GM18511 (cell line): ENCODE results near the gene FGF2.

Experiments used
- ATAC-seq: cut with Tn5 transposase; IDR thresholded peaks from one replicate; pipeline ENCODE4 v1.9.1; 2021; ENCODE audit warnings: mild to moderate bottlenecking, moderate library complexity; ENCODE audit not compliant: unreplicated experiment

Gene FGF2

DNA sequence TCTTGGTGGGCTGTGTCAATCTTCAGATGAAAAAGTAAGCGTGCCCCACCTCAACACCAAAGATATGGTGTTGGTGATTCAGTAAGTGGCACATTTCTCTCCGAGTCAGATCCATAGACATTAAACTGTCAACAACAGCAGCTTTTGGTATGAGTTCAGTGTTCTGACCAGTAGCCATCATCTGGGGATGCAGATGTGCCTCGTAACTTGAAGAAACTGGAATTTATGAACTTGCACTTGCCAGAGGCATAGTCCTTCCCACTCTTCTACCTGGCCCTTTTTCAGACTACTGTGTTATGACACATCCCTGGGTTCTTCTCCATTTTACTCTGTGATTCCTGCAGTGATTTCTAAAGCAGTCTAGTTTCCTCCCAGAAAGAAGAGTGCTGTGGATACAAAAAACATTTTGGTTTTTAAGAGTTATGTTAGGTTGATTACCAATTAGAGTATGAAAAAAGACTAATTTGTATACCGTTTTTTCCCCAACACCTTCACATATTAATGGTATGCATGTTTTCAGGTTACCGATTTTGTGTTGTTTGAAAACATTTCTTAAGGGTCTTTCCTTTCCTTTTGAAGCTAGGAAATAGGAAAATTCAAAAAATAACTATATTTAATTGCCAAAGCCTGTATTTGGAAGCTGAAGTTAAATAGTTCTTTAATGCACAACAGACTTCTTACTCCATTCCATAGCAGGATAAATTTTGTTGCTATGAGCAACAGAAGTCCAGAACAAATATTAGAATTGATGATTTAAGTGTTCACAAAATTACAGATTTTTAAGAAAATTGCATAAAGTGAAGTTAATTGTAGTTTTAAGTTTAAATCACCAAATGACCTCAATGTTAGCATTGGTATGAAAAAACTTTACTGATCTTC lies 56.5 kb downstream of the FGF2 start:
- no peak for ATAC-seq

DNA sequence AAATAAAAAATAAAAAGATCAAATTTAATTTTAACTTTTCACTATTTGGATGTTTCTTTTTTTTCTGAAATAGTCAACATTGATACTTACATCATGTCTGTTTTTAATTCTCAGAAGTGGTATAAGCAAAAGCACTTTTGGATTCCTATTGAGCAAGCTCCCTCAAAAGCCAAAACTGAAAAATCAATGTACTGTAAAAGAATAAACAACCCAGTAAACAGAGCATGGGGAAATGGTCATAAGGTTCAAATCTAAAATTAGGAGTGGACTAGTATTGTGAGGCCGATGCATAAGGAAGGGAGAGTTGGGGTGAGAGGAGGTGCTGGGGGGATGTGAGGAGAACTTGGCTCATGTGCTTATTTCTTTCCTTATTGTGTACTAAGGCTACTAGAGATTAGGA lies 57.9 kb downstream of the FGF2 start:
- no peak for ATAC-seq

DNA sequence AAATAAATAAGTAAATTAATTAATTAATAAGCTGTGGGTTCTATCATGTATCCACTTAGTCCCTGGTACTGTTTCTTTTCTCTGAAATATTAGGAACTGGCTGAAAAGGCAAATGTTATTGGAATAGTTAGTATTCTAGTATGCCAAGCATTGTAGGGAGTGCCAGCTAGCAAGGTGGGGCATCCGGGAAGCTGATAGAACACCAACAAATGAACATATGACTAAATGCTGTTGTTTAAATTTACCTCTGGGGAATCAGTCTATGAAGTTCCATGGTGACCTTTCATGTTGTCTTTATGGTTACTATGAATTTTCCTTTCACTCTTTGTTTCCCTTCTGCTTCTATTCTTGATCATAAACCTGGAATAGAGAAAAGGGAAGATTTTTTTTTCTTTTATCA lies 63.1 kb downstream of the FGF2 start:
- ATAC-seq: no peak

DNA sequence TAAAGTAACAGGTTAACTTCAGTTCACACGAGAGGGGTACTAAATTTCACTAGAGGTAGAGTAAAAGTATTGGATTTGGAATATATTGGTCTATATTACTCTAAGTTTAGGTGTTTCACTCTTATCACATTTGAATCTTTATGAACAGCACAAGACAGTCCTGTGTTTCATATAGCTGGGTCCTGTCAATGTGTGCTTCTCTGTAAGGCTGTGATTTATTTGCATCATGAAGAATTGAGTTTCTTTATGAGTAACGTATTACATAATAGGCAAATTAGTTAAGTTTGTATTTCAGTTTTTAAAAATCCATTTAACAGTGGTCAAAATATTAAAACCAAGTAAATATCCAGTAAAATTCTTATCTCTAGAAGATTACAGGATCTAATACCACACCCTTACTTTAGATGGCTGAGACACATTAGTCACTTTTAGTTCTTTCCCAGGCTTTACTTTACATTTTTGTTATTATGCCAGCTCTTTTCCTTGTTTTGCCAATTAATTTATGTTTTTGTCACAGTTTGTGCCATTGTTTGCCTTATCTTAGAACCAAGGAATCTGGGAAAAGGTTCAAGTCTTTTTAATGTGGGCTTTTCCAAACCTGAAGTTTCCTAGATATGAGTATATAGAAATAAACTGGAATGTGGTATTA lies 63.6 kb downstream of the FGF2 start:
- peak; percentile 55 for ATAC-seq

DNA sequence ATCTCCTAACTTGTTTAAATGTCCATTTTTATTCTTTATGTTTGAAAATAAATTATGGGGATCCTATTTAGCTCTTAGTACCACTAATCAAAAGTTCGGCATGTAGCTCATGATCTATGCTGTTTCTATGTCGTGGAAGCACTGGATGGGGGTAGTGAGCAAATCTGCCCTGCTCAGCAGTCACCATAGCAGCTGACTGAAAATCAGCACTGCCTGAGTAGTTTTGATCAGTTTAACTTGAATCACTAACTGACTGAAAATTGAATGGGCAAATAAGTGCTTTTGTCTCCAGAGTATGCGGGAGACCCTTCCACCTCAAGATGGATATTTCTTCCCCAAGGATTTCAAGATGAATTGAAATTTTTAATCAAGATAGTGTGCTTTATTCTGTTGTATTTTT lies 68.2 kb downstream of the FGF2 start:
- ATAC-seq: no peak

DNA sequence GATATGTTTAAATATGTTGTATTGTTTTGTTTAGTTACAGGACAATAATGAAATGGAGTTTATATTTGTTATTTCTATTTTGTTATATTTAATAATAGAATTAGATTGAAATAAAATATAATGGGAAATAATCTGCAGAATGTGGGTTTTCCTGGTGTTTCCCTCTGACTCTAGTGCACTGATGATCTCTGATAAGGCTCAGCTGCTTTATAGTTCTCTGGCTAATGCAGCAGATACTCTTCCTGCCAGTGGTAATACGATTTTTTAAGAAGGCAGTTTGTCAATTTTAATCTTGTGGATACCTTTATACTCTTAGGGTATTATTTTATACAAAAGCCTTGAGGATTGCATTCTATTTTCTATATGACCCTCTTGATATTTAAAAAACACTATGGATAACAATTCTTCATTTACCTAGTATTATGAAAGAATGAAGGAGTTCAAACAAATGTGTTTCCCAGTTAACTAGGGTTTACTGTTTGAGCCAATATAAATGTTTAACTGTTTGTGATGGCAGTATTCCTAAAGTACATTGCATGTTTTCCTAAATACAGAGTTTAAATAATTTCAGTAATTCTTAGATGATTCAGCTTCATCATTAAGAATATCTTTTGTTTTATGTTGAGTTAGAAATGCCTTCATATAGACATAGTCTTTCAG lies 68.8 kb downstream of the FGF2 start:
- ATAC-seq: no peak

DNA sequence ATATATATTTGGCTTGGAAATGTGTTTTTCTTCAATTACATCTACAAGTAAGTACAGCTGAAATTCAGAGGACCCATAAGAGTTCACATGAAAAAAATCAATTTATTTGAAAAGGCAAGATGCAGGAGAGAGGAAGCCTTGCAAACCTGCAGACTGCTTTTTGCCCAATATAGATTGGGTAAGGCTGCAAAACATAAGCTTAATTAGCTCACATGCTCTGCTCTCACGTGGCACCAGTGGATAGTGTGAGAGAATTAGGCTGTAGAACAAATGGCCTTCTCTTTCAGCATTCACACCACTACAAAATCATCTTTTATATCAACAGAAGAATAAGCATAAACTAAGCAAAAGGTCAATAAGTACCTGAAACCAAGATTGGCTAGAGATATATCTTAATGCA lies 69.6 kb downstream of the FGF2 start:
- no peak for ATAC-seq

DNA sequence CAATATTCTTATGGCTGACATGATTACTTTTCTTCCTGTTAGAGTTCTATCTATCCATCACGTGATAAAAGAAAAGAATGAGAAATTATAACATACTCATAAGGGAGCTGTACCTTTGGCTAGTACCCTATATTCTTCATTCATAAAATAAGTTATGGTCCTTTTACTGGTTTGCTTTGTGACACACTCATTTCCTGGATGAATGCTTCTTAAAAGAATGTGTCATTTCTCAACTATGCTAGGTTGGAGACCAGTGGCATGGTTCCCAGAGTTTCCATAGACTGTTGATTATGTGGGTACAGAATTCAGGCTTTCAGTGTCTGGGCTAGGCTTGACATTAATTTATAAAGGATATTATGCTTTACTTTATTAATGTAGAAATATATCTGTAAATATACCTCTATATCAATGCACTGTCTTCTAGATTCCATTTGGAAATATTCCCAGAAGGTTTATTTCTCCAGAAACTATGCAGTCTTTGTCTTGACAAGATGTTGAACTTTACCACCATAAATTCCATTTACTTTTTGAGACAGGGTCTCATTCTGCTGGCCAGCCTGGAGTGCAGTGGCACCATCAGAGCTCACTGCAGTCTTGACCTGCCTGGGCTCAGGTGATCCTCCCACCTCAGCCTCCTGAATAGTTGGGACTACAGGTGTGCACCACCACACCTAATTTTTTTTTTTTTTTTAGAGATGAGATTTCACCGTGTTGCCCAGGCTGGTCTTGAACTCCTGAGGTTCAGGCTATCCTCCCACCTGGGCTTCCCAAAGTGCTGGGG lies 71.9 kb downstream of the FGF2 start:
- ATAC-seq: no peak

DNA sequence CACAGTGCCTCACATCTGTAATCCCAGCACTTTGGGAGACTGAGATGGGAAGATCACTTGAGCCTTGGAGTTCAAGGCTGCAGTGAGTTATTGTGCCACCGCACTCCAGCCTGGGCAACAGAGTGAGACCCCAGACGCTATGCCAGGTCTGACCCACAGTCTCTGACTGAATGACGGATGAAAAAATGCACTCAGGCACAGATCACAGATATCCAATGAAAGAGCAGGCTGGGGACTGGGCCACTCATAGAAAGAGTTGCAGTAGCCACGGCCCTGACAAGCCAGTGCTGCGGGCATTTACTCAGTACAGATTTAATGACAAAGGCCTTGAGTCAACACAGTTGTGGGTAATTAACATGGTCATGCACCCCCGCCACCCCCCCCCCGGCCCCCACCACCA lies 73.1 kb downstream of the FGF2 start:
- ATAC-seq: no peak

DNA sequence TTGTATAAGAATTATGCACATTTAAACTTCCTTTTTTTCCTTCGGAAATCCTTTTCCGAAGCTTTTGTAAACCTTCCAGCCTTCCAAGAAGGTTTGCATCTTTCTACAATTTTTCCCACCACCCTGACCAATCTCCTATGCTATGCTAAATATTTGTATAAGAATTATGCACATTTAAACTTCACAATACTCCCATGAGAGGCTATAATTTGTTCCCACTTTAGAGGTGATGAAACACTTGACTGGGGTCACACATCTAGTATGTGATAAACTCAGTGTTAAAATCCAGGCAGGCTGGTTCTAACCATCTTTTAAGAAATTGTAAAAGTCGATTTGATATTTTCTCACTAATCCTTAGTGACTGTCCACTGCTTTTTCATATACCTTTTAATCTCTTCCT lies 73.7 kb downstream of the FGF2 start:
- no peak for ATAC-seq

DNA sequence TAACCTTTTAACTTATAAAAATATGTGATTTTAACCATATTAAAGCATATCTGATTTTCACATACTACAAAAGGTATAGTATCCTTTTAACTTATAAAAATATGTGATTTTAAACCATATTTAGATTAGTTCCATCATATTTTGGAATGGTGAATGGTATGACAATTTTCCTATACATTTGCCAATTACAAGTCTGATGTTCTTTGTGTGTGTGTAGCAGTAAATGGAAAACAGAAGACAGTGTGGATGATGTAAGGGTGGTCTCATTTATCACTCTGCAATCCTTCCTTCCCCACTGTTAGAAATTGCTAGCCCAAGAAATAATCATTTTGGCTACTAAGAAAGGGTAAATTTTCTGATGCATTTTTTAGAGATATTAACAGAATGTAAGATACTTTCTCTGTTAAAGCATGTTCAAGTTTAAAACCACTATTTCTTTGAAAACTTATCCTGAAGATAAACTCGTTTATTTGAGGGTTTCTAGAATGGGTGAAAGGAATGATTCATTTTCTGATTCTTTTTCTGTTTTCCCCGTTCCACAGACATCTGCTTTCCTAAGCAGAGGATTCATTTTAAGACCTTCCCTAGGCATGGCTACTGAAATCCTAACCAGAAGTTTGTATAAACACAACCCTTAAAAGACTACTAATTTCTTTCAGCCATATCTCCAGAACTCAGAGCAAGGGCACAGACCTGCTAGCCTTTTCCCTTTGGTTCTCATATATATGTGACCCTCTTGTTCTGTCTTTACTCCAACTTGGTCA lies 74.8 kb downstream of the FGF2 start:
- ATAC-seq: no peak

DNA sequence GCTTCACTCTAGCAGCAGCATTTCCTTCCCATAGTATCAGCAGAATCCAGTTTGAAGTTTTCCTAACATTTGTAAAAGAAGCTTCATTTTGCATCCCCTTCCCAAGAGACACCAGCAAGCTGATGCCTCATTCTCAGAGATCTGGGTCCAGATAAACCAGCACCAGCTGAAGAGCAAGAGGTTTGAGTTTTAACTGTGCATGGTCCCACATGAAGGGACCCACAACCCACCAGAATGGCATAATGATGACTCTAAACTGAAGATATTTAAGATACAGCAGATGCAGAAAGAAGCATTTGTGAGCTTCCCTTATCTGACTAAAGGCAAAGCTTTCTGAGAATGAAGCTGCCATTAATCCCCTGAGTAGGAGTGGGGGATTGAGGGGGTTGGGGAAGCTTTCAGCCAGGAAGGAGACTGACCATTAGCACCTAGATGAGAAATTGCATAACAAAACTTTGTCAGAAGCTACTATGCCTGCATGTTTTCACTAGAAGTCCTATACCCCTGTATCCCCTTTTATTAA lies 77.2 kb downstream of the FGF2 start:
- ATAC-seq: no peak

DNA sequence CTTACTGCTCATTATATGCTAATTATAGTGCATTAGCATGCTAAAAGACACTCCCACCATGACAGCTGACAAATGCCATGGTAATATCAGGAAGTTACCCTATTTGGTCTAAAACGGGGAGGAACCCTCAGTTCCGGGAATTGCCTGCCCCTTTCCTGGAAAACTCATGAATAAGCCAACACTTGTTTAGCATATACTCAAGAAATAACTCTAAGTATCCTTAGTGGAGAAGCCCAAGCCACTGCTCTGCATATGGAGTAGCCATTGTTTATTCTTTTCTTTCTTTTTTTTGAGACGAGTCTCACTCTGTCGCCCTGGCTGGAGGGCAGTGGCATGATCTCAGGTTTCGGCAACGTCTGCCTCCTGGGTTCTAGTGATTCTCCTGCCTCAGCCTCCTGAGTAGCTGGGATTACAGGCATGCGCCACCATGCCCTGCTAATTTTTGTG lies 80.3 kb downstream of the FGF2 start:
- no peak for ATAC-seq

DNA sequence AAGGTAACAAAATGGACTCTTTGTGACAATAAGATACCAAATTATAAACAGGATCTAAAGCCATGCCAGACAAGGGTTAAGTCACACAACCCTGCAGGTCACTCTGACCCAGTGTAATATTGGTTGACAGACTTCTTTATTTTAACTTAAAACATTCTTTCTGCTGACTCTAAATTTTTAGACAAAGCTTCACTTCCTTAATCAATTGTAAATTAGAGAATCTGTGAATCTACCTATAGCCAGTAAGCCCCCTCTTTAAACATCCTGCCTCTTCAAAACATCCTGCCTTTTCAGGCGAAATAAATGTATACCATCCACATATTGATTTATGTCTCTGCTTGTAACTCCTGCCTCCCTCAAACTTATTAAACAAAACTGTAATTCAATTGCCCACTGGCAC lies 81.6 kb downstream of the FGF2 start:
- no peak for ATAC-seq

DNA sequence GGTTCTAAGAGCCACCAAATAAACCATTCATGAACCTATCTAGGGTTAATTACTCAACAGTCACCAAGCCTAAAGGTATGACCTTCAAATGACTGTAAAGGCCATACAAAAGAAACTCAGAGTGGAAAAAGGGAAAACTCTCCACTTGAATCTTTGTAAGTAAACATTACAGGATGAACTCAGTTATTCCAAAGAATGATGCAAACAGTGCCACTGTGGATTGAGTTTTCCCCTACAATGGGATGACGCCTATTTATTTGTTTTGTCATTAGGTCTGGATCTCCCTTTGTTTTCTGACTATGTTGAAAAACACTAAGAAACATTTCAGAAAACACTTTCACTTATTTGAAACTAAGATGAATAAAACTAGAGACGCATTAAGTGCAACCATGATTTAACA lies 83.1 kb downstream of the FGF2 start:
- no peak for ATAC-seq

DNA sequence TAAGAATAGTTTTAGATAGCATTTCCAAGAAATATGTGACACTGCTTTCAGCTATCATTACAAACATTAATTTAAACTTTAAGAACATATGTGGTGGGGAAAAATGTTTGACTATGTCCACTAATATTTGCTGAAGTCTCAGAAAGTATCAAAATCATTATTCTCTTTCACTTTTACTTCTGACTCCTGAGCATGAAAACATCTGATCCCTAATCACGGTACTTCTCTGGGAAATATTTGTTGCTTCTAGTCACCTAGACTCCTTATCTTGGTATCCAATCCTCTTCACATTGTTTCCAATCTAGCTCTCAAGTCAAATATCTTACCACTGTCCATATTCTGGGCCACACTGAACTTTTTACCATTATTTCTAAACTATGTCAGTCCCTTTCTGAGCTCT lies 85.0 kb downstream of the FGF2 start:
- no peak for ATAC-seq

DNA sequence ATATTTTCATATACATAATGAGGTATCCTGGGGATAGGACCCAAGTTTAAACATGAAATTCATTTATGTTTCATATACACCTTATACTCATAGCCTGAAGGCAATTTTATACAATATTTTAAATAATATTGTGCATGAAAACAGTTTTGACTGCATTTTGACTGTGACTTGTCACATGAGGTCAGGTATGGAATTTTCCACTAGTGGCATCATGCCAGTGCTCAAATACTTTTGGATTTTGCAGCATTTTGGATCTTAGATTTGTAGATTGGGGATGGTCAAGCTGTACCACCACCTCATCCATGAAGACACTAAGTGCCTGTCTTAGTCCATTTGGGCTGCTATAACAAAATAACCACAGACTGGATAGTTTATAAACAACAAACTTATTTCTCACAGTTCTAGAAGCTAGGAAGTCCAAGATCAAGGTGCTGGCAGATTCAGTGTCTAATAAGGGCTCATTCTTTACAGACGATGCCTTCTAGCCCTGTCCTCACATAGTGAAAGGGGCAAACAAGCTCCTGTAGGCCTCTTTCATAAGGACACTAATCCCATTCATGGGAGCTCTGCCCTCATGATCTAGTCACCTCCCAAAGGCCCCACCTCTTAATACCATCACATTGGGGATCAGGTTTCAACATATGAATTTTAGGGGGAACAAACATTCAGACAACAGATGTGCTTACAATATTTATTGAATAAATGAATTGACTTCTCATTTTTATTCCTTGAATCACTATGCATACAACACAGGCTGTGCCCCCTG lies 86.4 kb downstream of the FGF2 start:
- ATAC-seq: no peak

DNA sequence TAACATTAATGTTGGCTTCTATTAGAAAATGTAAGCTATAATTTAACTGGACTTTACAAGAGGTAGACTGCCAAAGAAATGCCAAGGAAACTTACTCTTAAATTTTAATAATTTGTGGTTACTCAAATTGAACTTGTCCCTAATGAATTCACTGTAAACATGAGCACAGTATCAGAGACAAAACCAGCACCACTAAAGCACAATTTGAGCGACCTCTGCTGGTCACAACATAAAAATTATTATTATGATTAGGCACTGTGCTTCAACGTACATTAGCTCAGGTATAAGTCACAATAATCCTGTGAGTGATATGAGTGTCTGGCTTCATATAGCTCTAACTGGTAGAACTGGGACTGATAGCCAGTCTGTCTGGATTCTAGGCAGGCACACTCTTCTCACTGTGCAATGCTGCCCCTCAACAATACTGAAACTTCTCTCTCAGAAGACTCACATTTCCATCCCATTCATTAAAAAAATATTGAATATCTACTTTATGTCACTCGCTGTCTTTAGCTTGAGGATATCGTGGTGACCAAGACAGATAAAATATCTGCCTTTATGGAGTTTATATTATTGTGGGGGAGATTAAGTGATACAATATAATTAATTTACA lies 87.8 kb downstream of the FGF2 start:
- peak; percentile 97 for ATAC-seq

DNA sequence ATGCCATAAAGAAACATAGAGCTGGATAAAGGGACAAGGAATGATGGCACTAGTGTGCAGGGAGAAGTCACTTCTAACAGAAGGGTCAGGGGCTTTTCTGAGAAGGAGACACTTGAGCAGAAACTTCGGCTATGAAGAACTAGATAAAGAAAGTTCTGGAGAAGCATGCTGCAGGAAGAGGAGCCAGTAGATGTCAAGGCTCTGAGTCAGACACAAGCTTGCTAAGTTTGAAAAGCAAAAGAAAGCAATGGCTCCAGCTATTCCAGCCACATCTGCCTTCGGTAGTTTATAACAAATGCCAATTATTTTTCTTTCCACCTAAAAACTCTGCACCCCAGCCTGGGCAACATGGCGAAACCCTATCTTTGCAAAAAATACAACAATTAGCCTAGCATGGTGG lies 88.3 kb downstream of the FGF2 start:
- no peak for ATAC-seq
